Natural killer cell (primary cell): ENCODE measurements around the gene BBC3. TPM values are rescaled to one million over a fixed set of nuclear protein-coding genes. Genes with fewer than 3 reads are reported as not detected.
"Not testable (repeated sequence)": the region's sequence is repeated elsewhere in the genome, so short reads cannot be mapped to it uniquely, and the experiment has no call there.

Experiments used
- ATAC-seq, 3 donors: fragments of 150-1000 bp in 2 of 3; fragments of 200-7000 bp in 1 of 3; cut with Tn5 transposase; 1 replicate in 1 of 3; 2 replicates in 2 of 3; pipeline ENCODE4 v1.10.0; 2021; ENCODE audit warnings: mild to moderate bottlenecking in 2 of 3, moderate library complexity in 2 of 3
- DNase-seq, 2 donors: peaks; one replicate each; pipeline versions ENCODE4 v3.0.0 to v3.0.0-alpha.2; 2013 to 2021; ENCODE audit warnings: mixed read lengths in 1 of 2
- H3K27ac ChIP-seq: one replicate; pipeline ENCODE4 v1.5.1; 2013; ENCODE audit warnings: mild to moderate bottlenecking, low read length
- H3K27me3 ChIP-seq: one replicate; pipeline ENCODE4 v1.6.1; 2013; ENCODE audit warnings: low read length; ENCODE audit not compliant: control insufficient read depth, insufficient read depth
- H3K36me3 ChIP-seq: one replicate; pipeline ENCODE4 v1.6.1; 2013; ENCODE audit warnings: low read length; ENCODE audit not compliant: control insufficient read depth, insufficient read depth
- H3K4me1 ChIP-seq: one replicate; pipeline ENCODE4 v1.6.1; 2013; ENCODE audit warnings: low read length; ENCODE audit not compliant: control insufficient read depth, insufficient read depth
- H3K4me3 ChIP-seq: one replicate; pipeline ENCODE4 v1.5.1; 2013; ENCODE audit warnings: low read length
- H3K9me3 ChIP-seq: one replicate; pipeline ENCODE4 v1.6.1; 2013; ENCODE audit warnings: low read length; ENCODE audit not compliant: control insufficient read depth, insufficient read depth
- H3K27ac Mint-ChIP-seq, 2 donors: one replicate each; pipeline ENCODE4 v1.8.0; 2022; ENCODE audit warnings: mild to moderate bottlenecking in 2 of 2, mixed read lengths in 2 of 2, moderate library complexity in 1 of 2
- H3K27me3 Mint-ChIP-seq, 2 donors: one replicate each; pipeline ENCODE4 v1.8.0; 2022; ENCODE audit warnings: low read depth in 2 of 2, mixed read lengths in 2 of 2
- H3K36me3 Mint-ChIP-seq: one replicate; pipeline ENCODE4 v1.8.0; 2022; ENCODE audit warnings: mixed read lengths
- H3K4me1 Mint-ChIP-seq, 2 donors: one replicate each; pipeline ENCODE4 v1.8.0; 2022; ENCODE audit warnings: mixed read lengths in 2 of 2
- H3K4me3 Mint-ChIP-seq: one replicate; pipeline ENCODE4 v1.8.0; 2022; ENCODE audit warnings: mild to moderate bottlenecking, moderate library complexity, mixed read lengths
- H3K9me3 Mint-ChIP-seq, 2 donors: one replicate each; pipeline ENCODE4 v1.8.0; 2022; ENCODE audit warnings: mixed read lengths in 2 of 2
- WGBS: methylation state at CpG from one replicate; pipeline ENCODE4 v1.1.7; 2013; ENCODE audit warnings: missing lambda C conversion rate; ENCODE audit not compliant: insufficient coverage; 5-methylcytosine and 5-hydroxymethylcytosine counted together
- intact Hi-C: fragments of 100-400 bp; cut with micrococcal nuclease; formaldehyde crosslinking; loops from one replicate; pipeline ENCODE4 v1.14.2; 2022
- total RNA-seq, 4 donors: library from RNA; stranded (reverse); fragments of 120-200 nt in 1 of 4; gene quantifications; one replicate each; pipeline versions ENCODE4 v1.2.3 to v1.2.4, GENCODE V29; 2013 to 2022
- TF ChIP-seq, protein P1 (sequence below): fragments of 200-600 bp; IDR thresholded peaks from one replicate; pipeline ENCODE4 v1.8.0; 2022; ENCODE audit warnings: antibody characterized with exemption

The BBC3 gene
- total RNA-seq, 3 donors from 2014 or later (not counting 1 experiment from before 2014, with no cell fraction given) = 39.9 to 45.1 (median 43.9) TPM

DNA sequence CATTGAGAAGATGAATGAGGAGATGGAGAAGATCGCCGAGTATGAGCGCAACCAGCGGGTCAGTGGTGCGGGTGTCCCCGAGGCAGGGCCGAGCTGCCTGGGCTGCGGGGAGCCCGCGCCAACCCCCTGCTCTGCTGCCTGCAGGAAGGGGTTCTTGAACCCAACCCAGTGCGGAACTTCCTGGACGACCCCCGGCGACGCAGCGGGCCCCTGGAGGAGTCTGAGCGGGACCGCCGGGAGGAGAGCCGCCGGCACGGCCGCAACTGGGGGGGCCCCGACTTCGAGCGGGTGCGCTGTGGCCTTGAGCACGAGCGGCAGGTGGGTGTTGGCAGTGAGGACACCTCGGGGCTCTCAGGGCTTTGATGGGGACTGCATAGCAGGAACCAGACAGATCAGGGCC, 33.6 kb upstream of the BBC3 start:
- intact Hi-C loops = no loop called here
- no peaks in the 10 kb centered on the region for H3K36me3 Mint-ChIP-seq
- H3K36me3 ChIP-seq = peaks cover 37% of the 10 kb centered on the region

DNA sequence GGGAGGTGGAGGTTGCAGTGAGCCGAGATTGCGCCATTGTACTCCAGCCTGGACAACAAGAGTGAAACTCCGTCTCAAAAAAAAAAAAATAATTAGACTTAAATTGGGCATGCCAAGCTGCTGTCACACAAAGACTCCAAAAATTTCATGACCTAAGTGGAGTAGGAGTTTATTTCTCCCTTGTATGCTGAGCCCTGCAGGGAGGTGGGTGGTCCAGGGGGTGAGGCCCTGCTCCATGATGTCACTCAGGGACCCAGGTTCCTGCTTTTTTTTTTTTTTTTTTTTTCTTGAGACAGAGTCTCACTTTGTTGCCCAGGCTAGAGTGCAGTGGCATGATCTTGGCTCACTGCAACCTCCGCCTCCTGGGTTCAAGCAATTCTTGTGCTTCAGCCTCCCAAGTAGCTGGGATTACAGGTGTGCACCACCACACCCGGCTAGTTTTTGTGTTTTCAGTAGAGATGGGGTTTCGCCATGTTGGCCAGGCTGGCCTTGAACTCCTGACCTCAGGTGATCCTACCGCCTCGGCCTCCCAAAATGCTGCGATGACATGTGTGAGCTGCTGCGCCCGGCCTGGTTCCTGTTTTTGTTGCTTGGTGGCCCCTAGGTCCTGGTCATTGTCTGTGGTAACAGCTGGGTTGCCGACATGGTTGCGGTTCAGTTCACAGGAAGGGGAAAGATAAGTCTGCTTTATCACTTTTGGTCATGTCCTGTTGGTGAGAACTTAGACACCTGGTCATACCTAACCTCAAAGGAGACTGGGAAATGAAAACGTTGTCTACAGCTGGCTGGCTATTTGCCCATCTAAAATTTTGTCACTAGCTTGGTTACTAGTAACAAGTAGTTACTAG, 31.2 kb upstream of the BBC3 start:
- H3K9me3 Mint-ChIP-seq, H3K4me3 ChIP-seq, DNase-seq, H3K36me3 Mint-ChIP-seq, H3K9me3 ChIP-seq, intact Hi-C loops, H3K27me3 ChIP-seq, H3K4me3 Mint-ChIP-seq, H3K27ac ChIP-seq, H3K27me3 Mint-ChIP-seq: not testable (repeated sequence)
- WGBS = 51% methylated on average over 11 of the region's 14 CpGs
- H3K4me1 ChIP-seq = peaks cover 34% of the 10 kb centered on the region
- Mint-ChIP-seq H3K4me1 (peaks cover 37% of the 10 kb centered on the region in 2 donors), H3K27ac (peak overlapping the region; percentile 29 to 78)
- ATAC-seq = peak; percentile 52 to 91 (median 68)
- H3K36me3 ChIP-seq = peaks cover 41% of the 10 kb centered on the region

More for the DNA sequence above, 33.6 kb upstream of the BBC3 start:
- Mint-ChIP-seq H3K4me3 (no peak overlapping the region), H3K27ac (no peak overlapping the region), H3K9me3 (no peaks in the 10 kb centered on the region), H3K27me3 (no peaks in the 10 kb centered on the region), H3K4me1 (peaks cover 14% of the 10 kb centered on the region in 2 donors)
- Histone ChIP-seq H3K9me3 (no peaks in the 10 kb centered on the region), H3K4me1 (peaks cover 20% of the 10 kb centered on the region), H3K4me3 (no peak overlapping the region), H3K27ac (no peak overlapping the region), H3K27me3 (no peaks in the 10 kb centered on the region)
- WGBS = 97% methylated on average over 30 of the region's 30 CpGs
- DNase-seq = no peak
- TF ChIP-seq, protein P1, sequence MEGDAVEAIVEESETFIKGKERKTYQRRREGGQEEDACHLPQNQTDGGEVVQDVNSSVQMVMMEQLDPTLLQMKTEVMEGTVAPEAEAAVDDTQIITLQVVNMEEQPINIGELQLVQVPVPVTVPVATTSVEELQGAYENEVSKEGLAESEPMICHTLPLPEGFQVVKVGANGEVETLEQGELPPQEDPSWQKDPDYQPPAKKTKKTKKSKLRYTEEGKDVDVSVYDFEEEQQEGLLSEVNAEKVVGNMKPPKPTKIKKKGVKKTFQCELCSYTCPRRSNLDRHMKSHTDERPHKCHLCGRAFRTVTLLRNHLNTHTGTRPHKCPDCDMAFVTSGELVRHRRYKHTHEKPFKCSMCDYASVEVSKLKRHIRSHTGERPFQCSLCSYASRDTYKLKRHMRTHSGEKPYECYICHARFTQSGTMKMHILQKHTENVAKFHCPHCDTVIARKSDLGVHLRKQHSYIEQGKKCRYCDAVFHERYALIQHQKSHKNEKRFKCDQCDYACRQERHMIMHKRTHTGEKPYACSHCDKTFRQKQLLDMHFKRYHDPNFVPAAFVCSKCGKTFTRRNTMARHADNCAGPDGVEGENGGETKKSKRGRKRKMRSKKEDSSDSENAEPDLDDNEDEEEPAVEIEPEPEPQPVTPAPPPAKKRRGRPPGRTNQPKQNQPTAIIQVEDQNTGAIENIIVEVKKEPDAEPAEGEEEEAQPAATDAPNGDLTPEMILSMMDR = no peak
- ATAC-seq = no peak

DNA sequence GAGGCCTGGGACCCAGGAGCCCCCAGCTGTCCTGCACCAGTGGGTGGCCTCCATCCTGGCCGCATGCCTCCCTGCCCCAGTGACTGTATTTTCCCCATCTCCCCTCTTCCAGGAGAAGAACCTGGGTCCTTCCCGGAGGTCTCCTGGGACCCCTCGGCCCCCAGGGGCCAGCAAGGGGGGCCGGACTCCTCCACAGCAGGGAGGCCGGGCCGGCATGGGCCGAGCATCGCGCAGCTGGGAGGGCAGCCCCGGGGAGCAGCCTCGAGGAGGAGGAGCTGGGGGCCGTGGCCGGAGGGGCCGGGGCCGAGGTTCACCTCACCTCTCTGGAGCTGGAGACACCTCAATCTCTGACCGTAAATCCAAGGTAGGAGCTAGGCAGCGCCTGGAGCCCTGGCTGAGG, 29.5 kb upstream of the BBC3 start:
- Histone ChIP-seq H3K4me1 (peaks cover 43% of the 10 kb centered on the region), H3K9me3 (no peaks in the 10 kb centered on the region), H3K4me3 (no peak overlapping the region), H3K27ac (no peak overlapping the region), H3K27me3 (no peaks in the 10 kb centered on the region), H3K36me3 (peaks cover 36% of the 10 kb centered on the region)
- DNase-seq (no peak), ATAC-seq (no peak)
- Mint-ChIP-seq H3K36me3 (no peaks in the 10 kb centered on the region), H3K27ac (peak overlapping the region in 1 of 2 donors; percentile 8), H3K4me3 (no peak overlapping the region), H3K4me1 (peaks cover 46 to 49% of the 10 kb centered on the region in 2 donors), H3K9me3 (no peaks in the 10 kb centered on the region), H3K27me3 (no peaks in the 10 kb centered on the region)
- intact Hi-C loops = no loop called here
- WGBS = 97% methylated on average over 17 of the region's 17 CpGs
- TF ChIP-seq, protein P1 = no peak

GRCh38 chr19:47258895-47259555, 28.0 kb upstream of the BBC3 start:
- 98% methylated on average over 6 of the region's 6 CpGs for WGBS
- Mint-ChIP-seq H3K27me3 (no peaks in the 10 kb centered on the region), H3K27ac (peak overlapping the region in 1 of 2 donors; percentile 9), H3K9me3 (no peaks in the 10 kb centered on the region), H3K4me1 (peaks cover 46 to 49% of the 10 kb centered on the region in 2 donors), H3K36me3 (no peaks in the 10 kb centered on the region), H3K4me3 (peak overlapping the region; percentile 57)
- Histone ChIP-seq H3K27me3 (no peaks in the 10 kb centered on the region), H3K9me3 (no peaks in the 10 kb centered on the region), H3K36me3 (peaks cover 32% of the 10 kb centered on the region), H3K4me3 (no peak overlapping the region), H3K4me1 (peaks cover 43% of the 10 kb centered on the region), H3K27ac (no peak overlapping the region)
- DNase-seq (no peak), ATAC-seq (no peak)
- intact Hi-C loops = no loop called here
- TF ChIP-seq, protein P1 = no peak
